GM18861 (cell line): ENCODE results near the gene EIF3I.

Source experiments
- ATAC-seq: cut with Tn5 transposase; IDR thresholded peaks from one replicate; pipeline ENCODE4 v1.9.1; 2021; ENCODE audit not compliant: unreplicated experiment

EIF3I gene

DNA sequence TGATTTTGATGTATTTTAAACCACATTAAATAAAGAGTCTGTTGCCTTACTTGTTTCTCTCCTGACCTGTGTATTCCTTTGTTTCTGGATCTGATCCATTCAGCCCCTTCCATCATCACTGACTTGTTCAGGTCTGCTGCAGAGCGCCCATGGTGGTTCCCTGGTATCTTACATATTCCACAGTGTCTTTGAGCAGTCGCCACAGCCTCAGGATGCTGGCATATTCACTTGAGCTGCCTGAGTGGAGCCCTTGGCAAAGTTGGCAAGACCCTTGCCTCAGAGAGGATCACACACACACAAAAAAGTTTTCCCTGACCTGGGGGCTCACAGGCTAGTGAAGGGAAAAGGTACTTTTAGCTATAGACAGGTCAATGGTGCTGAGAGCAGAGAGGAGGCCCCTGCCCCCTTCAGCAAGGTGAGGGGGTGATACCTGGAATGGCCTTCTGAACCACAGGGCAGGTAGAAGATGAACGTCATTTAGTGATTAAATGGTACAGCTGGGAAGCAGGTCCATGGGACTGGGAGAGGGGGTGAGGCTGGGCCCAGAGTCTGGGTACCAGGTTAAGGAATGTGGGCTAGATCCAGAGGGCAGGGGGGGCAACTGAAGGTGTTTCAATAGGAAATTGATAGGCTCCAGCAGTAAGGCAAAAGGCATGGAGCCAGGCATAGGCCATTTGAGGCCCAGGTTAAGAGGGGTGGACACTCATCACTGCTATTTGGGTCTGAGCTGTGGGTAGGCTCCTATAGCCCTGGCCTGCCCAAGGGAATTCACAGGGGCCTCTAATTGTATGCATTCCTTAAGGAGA lies 23.8 kb upstream of the EIF3I start:
- ATAC-seq = no peak

DNA sequence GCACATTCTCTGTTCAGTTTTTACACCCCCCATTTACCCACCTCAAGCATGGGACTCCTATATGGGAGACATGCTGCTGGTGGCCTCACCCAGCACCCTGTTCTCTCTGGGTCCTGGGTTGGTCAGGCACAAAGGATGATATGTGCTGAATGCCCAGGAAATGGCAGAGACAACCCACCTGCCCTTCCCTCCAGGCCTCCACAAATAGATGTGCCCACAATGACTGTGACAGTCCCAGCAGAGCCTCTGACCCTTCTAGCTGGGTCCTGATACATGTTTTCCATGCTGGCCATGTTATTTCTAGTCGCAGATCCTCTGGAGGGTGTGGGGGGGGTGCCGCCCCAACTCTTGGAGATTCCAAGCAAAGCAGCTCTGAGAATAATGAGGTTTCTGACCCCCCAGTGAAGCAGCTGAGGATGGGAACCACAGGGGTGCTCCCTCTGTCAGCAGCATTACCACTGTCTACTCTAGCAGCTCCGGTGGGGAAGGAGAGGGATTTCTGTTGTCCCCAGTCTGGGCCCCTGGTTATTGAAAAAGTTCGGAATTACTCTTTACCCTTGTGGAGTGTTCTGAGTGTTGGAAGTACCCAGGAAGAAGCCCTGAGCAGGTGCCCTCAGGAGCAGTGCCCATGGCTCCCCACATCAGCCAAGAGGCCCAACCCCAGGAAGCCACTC lies 23.0 kb upstream of the EIF3I start:
- ATAC-seq = no peak

DNA sequence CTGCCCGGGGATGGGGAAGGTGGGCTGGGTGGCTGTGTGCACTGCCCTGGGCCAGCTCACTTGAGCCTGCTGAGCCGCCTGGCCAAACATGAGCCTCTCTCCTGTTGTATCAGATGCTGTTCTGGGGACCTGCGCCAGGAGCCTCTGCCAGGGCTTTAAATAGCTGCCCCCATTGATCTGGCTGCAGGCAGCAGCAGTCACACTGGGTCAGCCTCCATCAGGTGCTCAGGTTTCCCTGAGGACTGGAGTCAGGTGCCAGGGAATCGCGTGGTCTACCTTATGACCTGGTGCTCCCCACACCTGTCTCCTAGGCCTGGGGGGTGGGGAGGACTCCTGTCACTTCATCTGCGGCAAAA lies 22.5 kb upstream of the EIF3I start:
- ATAC-seq = no peak

DNA sequence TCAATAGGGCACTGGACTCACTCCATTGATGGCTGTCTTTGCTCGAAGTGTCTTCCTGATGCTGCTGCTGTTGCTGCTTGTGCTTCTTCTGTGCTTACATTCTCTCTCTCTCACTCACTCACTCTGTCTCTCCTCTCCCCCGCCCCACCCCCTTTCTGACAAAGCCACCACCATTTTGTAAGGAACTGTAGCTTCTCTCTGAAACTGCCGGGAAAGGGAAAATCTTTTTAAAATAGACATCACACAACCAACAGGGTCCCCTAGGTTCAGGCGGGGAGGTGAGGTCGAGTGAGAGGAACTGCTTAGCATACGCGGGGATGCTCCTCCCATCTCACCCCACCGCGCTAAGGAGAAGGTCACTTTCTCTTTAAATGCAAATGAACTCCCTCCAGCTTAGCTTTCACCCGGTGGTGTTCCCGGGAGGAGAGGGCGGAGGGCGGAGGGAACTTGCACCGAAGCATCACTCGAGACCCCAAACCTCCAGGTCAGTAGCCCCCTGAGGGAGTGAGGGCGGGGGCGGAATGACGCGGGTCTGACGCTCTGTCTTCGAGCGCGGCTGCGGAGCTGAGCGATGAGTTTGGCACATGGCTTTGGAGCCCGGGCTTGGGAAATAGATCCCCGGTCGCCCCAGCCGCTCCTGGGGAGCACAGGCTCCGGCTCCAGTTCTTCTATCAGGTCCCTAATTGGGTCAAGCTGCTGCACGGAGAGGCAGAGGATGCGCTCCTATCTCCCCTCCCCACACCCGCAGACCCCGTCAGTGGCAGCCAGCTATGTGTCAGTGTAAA lies 21.8 kb upstream of the EIF3I start, which contains the start of gene CCDC28B:
Gene CCDC28B (plus strand): TSS at position 370 of the 785 bp plus-strand sequence. CDS start 1,341 bp downstream, outside the sequence.
- ATAC-seq = no peak

DNA sequence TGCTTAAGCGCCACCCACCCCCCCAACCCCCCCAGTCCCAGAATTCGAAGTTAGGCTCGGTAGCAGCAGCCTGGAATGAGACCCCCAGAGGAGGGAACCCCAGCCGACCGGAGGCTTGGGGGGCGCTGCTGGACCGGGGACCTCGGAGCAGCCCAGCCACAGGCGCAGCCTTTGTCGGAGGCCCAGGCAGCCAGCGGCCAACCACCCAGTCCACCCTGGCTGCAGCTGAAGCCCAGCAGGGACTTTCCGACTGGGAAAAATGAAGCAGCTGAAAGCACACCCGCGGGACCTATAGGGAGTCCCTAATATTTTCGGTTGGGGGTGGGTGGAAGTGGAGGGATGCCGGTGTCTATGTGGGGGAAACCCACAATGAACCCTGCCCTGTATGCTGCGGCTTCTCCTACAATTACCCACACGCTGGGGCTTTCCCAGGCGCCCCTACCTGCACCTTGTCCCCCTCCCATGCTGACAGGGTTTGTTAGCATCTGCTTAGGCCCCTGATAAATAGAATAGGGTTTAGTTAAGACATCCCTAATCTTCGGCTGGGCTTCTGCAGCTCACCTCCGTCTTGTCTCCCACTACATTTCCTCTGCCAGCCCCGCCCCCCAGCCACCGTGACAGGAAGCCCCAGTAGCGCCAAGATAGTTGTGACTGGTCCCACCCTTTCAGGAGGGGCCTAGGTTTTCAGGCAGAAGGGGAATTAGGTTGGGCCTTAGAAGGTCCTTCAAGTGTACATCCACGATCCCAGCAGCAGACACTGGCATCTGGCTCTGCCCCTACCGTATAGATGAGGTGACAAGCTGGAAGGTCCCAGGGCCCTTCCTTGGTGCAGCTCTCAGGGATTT lies 21.0 kb upstream of the EIF3I start:
- ATAC-seq = no peak

DNA sequence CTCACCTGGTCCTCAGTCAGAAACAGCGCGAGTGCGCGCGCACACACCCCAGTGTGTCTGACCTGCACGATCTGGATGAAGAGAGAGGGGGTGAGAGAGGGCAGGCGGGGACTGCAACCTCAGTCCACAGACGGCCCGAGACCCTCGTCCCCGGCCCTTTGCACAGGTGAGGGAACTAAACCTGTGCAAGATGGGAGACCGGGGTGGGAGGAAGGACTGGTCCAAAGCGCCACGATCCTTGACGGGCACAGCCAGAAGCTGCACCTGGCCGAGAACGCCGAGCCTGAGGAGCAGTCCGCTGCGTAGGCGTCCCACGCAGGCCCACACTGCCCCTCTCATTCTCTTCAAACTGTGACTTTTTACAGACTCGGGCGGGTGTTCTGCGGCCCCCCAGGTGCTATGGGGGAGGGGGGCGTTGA lies 17.3 kb upstream of the EIF3I start:
- no peak for ATAC-seq

DNA sequence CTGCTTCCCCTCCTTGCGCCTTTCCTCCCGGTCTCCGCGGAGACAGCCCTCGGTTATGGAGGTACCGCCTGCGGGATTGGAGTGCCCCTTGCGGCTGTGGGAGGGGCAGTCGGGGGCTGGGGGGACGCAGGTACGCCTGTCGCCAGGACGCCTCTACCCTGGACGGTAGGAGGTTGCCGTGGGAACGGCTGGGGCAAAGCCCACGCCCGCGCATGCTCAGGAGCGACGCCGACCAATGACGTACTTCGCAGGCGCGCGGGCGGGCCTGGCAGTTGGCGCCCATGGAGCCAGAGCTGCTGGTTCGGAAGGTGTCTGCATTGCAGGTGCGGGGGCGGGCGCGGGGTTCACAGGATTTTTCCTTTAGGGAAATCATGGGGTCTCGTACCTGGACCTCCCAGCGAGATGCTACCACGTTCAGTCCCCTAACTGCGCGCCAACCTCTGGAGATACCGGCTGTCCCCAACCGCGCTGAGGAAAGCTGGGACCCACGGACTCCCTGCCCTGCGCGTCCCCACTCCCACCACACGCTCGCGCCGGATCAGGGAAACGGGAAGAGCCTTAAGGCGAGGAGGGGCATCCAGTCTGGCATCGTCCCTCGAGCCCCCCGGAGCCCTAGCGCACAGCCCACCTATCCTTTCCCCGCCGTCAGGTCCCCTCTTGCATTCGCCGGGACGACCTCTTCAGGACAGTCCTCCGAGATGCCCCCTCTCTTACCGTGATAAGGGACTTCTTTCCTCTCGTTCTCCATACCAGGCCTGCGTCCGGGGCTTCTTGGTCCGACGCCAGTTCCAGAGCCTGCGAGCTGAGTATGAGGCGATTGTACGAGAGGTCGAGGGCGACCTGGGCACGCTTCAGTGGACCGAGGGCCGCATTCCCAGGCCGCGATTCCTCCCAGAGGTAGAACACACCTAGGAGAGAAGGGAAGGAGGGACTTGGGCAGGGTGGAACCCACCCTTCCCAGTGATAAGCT lies 16.5 kb upstream of the EIF3I start, which contains the start of gene IQCC:
Gene IQCC (plus strand): TSS at position 271 of the 970 bp plus-strand sequence. CDS start 11 bp downstream, at position 282.
- peak; percentile 35 for ATAC-seq

DNA sequence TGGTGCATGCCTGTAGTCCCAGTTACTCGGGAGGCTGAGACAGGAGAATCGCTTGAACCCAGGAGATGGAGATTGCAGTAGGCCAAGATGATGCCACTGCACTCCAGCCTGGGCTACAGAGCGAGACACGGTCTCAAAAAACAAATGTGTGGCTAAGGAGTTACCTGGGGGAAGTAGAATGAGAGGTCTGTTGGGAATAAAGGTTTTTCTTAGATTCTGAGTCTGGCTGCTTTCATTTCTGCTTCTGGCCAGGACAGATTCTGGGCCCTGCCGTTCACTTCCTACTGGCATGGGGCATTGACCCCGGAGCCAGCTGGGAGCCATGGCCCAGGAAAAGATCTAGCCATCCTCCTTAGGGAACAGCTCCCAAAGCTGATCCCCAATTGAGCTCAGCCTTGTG lies 13.7 kb upstream of the EIF3I start:
- no peak for ATAC-seq

DNA sequence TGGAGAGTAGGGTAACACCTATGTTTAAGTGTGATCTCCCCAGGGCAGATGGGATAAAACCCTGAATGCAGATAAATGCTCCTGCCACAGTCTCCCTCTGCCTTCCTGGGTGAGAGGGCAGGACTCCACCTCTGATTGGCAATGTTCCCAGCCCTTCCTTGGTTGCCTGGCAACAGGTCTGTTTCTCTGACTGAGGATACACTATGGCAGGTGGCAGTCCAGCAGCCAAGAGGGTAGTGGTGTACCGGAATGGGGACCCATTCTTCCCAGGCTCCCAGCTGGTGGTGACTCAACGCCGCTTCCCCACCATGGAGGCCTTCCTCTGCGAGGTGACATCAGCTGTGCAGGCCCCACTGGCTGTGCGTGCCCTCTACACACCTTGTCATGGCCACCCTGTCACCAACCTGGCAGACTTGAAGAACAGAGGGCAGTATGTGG lies 13.3 kb upstream of the EIF3I start, which contains the start of gene DCDC2B:
Gene DCDC2B (plus strand): TSS at position 199 of the 438 bp plus-strand sequence. CDS start 5 bp downstream, at position 204.
- no peak for ATAC-seq

DNA sequence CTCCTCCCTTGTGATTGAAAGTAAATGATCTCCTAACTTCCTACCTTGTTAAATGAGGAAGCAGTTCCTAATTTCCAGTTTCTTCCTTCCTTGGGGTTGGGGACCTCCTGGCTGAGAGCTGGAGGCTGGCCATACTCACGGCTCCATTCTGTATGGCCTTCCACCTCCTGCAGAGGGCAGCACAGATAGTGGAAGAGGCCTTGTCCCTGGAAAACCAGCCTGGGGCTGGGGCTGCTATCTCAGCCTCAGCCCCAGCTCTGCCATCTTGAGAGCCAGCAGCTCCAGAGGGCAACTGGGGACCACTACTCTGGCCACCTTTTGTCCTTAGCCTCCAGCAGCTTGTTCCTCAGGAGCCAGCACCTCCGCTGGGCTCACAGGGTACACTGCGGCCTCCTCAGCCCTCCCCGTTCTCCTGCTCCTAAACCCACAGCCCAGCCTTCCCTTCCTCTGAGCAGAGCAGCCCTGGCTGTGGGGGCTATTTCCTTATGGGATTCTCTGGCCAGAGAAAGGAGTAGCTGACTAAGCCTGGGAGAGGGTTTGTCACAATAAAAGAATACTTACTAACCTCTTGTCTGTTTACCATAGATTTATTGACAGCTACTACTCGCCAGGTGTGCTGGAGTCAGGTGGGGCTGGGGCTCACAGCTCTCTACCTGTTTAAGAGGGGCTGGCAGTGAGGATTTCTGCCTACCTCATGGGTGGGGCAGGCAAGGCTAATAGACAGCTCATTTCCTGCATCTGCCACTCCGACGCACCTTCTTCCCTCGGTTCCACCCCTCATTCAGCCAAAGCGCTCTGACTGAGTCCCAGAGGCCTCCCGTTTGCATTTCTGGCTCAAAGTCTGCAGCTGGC lies 6.4 kb upstream of the EIF3I start:
- ATAC-seq = no peak

DNA sequence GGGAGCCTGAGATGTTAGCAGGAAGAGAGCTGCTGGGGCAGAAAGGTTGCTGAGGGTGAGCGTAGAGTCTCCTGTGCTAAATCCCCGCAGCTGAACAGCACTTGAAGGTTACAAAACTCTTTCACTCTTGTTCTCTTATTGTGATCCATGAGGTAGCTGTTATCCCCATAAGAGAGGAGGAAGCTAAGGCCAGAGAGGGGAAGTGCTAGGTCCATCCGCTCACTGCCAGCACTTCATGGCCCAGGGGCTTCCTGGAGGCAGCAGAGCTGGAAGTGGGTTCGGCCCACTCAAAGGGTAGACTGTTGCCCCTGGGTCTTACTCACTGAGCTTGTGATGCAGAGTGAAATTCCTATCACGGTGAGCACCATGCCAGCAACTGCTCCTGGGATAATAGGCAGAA lies 5.6 kb upstream of the EIF3I start:
- no peak for ATAC-seq

DNA sequence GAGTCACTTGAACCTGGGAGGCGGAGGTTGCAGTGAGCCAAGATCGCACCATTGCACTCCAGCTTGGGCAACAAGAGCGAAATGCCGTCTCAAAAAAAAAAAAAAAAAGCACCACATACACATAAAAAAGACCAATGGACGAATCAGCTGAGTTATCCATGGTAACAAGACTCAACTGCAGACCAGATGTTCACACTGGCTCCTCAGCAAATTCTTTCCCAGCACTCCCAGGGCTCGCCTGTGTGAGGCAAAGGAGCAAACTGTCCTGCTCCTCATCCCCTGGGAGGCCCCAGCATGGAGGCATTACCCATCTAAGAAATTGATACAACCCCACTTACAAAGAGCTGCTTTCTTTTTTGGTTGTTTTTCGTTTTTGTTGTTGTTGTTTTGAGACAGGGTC lies 3.2 kb upstream of the EIF3I start:
- ATAC-seq = no peak

DNA sequence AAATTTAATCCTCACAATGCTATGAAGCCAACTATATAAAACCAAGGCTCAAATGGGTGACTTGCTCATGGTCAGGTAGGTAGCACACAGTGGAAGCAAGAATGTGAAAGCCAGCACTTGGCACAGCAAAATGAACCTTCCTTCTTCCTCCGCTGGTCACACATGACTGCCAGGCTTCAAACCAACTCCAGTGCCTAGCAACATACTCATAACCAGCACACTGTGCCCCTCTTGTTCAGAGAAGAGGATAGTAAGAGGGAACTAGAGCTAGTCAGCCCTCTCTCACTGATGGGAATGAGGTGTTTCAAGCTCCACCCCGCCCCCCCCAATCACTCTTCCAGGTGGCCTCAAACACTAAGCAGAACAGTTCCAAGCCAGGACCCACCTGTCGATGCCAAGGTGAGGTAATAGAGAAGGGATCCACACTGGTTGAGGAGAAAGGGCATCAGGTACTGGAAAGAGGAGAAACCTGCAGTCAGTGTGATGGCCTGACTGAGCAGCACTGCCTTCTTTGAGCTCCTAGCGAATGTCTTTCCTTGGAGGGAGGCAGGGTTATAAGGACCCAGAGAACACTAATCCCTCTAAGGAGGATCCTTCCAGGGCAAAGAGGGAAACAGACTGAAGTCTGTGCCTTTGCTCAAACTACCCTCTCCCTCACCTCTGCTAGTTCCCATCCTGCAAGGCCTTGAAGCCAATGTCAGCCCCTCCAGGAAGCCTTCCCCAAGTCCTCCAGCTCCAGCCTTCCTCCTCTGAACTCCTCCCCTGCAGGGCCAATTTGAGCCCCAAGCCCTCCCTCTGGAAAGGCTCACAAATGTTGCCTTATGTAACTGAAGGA lies 1.2 kb upstream of the EIF3I start:
- ATAC-seq = no peak

DNA sequence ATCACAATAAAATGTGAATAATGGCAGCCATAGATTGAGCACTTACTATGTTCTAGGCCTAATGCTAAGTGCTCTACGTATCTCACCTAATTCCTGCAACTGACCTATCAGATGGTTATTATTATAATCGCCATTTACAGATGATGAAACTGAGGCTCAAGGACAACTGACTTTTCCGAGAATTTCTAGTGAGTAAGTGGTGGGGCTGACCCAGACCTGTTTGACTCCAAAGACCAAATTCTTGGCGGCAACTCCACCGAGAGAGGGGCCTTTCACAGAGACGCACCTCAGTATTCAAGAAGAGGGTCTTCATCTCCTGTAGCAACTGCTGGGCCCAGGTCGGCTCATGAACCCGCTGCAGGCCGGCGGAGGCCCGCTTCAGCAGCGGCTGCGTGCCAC lies 627 bp upstream of the EIF3I start:
- ATAC-seq = no peak

DNA sequence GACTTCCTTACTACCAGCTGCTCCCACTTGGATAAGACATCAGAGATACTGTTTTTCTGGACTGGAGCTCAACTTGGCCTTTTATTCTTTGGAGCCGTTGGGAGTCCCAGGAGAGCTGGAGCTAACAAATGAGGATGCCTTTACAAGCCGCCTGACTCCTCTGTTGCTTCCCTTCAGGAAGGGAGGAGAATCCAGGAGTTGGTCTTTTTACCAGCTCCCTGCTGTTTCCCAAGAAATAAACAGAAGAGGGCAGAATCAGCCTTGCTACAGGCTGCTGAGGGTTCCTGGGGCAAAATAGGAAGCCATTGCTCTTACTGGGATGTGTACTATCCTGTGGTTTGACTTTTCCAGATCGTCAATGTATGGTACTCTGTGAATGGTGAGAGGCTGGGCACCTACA lies 1.5 kb downstream of the EIF3I start:
- ATAC-seq = no peak

DNA sequence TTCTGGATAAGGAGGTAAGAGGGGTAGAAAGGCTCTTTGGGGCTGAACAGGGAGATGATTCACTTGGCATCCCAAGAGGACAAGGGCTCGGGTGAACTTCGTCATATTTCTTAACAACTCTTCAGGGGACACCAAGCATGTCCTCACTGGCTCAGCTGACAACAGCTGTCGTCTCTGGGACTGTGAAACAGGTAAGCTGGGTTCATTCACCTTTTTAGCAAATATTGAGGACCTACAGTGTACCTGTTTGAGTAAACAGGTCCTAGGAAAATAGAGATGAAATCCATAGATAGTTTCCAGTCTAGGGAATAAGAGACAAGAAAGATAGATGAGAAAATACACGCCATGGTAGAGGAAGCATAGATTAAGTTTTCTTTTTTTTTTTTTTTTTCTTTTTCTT lies 2.1 kb downstream of the EIF3I start:
- ATAC-seq = no peak

DNA sequence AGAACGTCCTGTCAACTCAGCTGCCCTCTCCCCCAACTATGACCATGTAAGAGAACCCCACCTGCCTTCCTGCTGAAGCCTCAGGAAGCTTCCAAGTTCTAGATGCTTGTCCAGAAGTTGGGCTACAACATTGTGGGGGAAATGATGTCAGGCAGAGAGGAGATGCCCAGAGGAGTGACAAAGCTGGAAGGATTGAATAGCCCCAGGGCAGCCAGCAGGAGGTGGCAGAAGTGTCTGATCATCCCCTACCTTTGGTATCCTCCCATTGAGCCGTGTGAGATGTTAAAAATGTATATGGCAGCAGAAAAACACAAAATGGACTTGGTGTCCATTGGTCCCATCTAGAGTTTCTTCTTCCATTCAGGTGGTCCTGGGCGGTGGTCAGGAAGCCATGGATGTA lies 6.6 kb downstream of the EIF3I start:
- ATAC-seq = no peak
